Choroid plexus epithelial cell (primary cell): ENCODE results near the gene MAGEA6.
"Not testable (repeated sequence)": the region's sequence is repeated elsewhere in the genome, so short reads cannot be mapped to it uniquely, and the experiment has no call there.

ENCODE experiments used
- DNase-seq: peaks from one replicate; pipeline ENCODE4 v3.0.0-alpha.2; 2010; ENCODE audit warnings: low read depth
- H3K4me3 ChIP-seq: 2 replicates; pipeline ENCODE4 v1.5.1; 2011; ENCODE audit warnings: low read depth, mild to moderate bottlenecking, control low read depth, low read length, moderate library complexity
- TF ChIP-seq, protein P1 (sequence below): conservative IDR thresholded peaks from 2 replicates; pipeline ENCODE4 v1.5.1; 2011; ENCODE audit warnings: low read depth, mild to moderate bottlenecking, control low read depth, inconsistent platforms, low read length, moderate library complexity

MAGEA6 gene

DNA sequence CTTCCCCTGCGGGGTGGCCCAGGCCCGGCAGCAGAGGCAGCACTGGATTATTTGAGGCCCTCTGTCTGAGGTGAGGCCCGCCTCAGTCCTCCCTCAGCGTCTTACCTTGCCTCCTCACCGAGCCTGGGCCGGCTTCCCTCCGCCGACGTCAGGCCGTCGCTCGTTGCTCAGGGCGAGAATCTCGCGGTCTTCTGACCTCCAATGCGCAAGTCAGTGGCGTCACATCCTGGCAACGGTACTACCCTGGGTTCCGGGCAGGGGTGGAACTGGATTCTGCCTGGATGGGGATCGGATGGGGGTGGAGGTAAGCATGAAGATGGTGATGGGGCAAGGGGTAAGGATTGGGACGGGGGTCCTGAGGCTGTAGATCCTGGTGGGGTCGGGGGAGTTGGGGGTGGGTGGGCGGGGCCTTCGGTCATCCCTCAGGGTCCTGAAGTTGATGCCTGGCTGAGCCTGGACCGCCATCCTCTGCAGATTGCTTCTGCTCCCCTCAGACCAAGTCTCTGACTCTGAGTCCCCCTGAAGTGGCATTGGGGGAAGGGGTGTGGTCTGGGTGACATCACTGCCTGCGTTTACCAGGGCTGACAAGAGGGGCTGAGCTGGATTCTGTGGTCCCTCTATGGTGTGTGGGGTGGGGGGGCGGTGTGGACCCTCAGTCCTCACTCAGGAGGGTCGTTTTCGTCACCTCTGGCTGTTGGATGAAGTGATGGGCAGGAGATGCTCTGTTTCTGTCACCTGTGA is at the start of gene MAGEA6:
TSS of gene MAGEA6 (minus strand) at position 141 of the 741 bp plus-strand sequence. CDS start 2,039 bp downstream, outside the sequence.
- H3K4me3 ChIP-seq = not testable (repeated sequence)

GRCh38 chrX:152819266-152819665 is 49.8 kb upstream of the MAGEA6 start:
- TF ChIP-seq, protein P1, sequence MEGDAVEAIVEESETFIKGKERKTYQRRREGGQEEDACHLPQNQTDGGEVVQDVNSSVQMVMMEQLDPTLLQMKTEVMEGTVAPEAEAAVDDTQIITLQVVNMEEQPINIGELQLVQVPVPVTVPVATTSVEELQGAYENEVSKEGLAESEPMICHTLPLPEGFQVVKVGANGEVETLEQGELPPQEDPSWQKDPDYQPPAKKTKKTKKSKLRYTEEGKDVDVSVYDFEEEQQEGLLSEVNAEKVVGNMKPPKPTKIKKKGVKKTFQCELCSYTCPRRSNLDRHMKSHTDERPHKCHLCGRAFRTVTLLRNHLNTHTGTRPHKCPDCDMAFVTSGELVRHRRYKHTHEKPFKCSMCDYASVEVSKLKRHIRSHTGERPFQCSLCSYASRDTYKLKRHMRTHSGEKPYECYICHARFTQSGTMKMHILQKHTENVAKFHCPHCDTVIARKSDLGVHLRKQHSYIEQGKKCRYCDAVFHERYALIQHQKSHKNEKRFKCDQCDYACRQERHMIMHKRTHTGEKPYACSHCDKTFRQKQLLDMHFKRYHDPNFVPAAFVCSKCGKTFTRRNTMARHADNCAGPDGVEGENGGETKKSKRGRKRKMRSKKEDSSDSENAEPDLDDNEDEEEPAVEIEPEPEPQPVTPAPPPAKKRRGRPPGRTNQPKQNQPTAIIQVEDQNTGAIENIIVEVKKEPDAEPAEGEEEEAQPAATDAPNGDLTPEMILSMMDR = no peak
- no peak overlapping the region for H3K4me3 ChIP-seq
- peak; percentile 38 for DNase-seq

More for the DNA sequence above, at the start of gene MAGEA6:
- not testable (repeated sequence) for DNase-seq

- TF ChIP-seq, protein P1 = no peak
- no peak for DNase-seq
- H3K4me3 ChIP-seq = no peak overlapping the region
Measured at GRCh38 chrX:152818356-152818755, 48.9 kb upstream of the MAGEA6 start.

DNA sequence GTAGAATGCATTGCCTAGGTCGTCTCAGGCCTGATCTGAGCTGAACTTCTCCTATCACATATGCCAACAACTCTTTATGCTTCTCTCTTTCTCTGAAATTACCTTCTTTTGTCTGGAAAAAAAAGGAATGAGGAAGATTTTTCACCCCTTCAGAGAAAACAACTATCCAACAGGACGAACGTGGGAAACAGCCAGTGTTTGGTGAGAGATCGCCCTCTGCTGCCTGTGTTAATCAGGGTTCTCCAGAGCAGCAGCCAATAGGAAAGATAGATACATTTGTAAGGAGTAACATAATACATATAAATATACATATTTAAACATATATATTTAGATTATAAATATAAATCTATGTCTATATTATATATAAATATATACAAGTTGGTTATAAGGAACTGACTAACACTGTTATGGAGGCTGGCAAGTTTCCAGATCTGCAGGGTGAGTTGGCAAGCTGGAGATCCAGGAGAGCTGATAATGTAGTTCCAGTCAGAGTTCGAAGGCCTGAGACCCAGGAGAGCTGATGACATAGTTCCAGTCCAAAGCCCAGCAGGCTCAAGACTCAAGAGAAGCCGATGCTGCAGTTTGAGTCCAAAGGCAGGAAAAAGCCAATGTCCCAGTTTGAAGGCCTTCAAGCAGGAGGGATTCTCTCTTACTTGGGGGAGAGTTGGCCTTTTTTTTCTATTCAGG is 47.7 kb upstream of the MAGEA6 start:
- no peak overlapping the region for H3K4me3 ChIP-seq
- peak; percentile 67 for DNase-seq
- TF ChIP-seq, protein P1 = peak; percentile 72

DNA sequence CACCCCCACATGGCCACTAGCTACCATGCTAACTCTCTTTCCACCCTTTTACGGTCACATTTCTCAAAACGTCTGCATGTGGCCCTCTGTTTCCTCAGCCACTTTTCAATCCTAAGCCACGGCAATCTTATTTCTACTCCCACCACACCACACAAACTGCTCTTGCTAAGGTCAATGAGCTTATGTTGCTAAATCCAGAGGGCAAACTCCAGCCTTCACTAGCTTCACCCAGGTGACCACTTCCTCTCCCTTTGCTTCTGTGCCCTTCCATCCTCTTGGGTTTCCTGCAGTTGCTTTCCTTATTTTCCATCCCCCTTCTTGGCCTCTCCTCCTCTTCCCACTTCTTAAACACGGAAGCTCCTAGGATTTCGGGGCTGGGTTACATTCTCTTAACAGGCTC is 44.6 kb upstream of the MAGEA6 start:
- TF ChIP-seq, protein P1 = no peak
- DNase-seq = no peak
- no peak overlapping the region for H3K4me3 ChIP-seq

DNA sequence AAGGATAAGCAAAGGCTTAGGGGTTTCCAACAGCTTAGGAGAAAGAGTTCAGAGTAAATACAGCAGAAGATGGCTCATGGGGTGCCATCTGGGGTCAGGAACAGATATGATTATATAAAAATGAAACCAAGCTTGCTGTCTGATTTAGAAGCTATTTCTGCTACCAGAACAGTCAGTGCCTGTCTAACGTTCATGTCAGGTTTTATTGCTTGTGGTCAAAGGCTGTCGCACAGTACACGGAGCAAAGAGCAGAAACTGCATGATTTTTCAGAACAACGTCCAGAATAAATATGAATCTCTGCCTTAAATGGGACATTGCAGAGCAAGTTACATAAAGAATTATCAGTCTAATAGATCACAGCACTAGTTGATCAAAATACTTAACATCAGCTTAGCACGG is 43.7 kb upstream of the MAGEA6 start:
- H3K4me3 ChIP-seq = no peak overlapping the region
- TF ChIP-seq, protein P1 = no peak
- no peak for DNase-seq

DNA sequence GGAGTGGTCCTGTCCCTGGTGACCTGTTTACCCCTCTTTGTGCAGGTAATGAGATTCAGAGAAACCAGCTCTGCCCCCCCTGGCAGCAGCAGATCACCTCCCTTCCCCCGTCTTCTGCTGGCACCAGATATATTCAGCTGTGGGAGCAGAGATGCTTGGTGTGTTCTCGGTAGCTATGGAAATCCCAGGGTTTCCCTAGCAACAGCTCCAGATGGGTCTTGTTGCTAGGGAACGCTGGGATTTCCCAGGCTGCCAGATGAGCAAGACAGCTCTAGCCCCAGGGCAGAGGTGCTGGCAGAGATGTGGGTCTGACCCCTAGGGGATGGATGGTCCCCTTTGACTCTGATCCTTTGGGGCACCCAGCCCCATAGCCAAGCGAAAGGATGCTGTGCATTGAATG is 40.9 kb upstream of the MAGEA6 start:
- DNase-seq = no peak
- TF ChIP-seq, protein P1 = no peak
- H3K4me3 ChIP-seq = no peak overlapping the region
